ENCODE results near the gene AHCYL2. TPM values are rescaled to one million over a fixed set of nuclear protein-coding genes. Genes with fewer than 3 reads are reported as not detected.
A peak's percentile ranks its signal among the peaks of the same experiment; 100 is the strongest.

The AHCYL2 gene
- total and polyA plus RNA-seq, 8 donors: 5.1 to 16.8 (median 13.3) TPM

GRCh38 chr7:129187681-129188371 is 37.0 kb upstream of the AHCYL2 start:
- peaks cover 0 to 4% (median 0%) of the 10 kb centered on the region in 3 donors for H3K4me1 ChIP-seq
- peak overlapping the region; percentile 40 to 87 (median 81) for H3K4me3 ChIP-seq
- intact Hi-C loops (cut with DNase I): no loop called here
- H3K27me3 ChIP-seq: no peaks in the 10 kb centered on the region
- no peak for FAIRE-seq
- DNase-seq: no peak
- TF ChIP-seq, protein P1, sequence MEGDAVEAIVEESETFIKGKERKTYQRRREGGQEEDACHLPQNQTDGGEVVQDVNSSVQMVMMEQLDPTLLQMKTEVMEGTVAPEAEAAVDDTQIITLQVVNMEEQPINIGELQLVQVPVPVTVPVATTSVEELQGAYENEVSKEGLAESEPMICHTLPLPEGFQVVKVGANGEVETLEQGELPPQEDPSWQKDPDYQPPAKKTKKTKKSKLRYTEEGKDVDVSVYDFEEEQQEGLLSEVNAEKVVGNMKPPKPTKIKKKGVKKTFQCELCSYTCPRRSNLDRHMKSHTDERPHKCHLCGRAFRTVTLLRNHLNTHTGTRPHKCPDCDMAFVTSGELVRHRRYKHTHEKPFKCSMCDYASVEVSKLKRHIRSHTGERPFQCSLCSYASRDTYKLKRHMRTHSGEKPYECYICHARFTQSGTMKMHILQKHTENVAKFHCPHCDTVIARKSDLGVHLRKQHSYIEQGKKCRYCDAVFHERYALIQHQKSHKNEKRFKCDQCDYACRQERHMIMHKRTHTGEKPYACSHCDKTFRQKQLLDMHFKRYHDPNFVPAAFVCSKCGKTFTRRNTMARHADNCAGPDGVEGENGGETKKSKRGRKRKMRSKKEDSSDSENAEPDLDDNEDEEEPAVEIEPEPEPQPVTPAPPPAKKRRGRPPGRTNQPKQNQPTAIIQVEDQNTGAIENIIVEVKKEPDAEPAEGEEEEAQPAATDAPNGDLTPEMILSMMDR (IDR thresholded peaks at IDR 0.05): no peak
- no peaks in the 10 kb centered on the region for H3K36me3 ChIP-seq
- H3K9me3 ChIP-seq: no peaks in the 10 kb centered on the region
- H3K27ac ChIP-seq: no peak overlapping the region
- 21% methylated on average over 14 of the region's 14 CpGs for WGBS, 2 donors
- peak in 3 of 4 donors; percentile 4 to 12 (median 8) for ATAC-seq

DNA sequence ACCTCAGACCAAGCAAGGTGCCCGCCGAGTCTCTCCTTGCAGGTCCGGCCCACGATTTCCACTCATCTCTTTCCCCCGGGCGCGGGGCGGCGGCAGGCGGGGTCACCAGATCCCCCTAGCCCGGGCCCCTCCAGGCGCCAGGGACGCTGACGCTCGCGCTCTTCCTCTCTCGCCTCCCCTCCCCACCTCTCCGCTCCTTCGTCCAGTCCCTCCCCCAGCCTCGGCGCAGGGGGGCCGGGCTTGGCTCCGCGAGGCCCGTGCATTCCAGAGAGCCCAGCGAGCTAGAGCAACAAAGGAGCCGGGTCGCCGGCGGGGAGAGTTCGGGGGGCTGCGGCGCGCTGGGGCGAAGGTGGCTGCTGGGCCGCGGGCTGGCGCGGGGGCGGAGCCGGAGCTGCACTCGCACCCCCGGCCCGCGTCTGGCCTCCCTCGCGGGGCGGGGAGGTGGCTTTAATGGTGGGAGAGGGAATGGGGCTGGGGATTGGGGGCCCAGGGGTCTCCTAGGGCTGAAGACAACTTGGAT is 36.4 kb upstream of the AHCYL2 start, which contains the start of gene SMO:
TSS of gene SMO (plus strand) at position 262 of the 520 bp plus-strand sequence. CDS start 519 bp downstream, outside the sequence.
- H3K36me3 ChIP-seq: no peaks in the 10 kb centered on the region
- peak within 1 kb of the TSS; percentile 40 to 87 (median 81) for H3K4me3 ChIP-seq
- ATAC-seq (peak; percentile 85 to 93 (median 88)), DNase-seq (peak; percentile 46 to 82 (median 62)), FAIRE-seq (no peak)
- intact Hi-C loops (cut with DNase I): no loop called here
- WGBS, 2 donors: 1 to 2% methylated on average over 40 to 48 of the region's 48 CpGs
- H3K27ac ChIP-seq: peak within 1 kb of the TSS in 1 of 4 donors; percentile 10
- peaks cover 0 to 4% (median 0%) of the 10 kb centered on the region in 3 donors for H3K4me1 ChIP-seq
- TF ChIP-seq, protein P1 (IDR thresholded peaks at IDR 0.05): no peak
- no peaks in the 10 kb centered on the region for H3K27me3 ChIP-seq
- H3K9me3 ChIP-seq: no peaks in the 10 kb centered on the region

GRCh38 chr7:129188892-129189660 is 35.8 kb upstream of the AHCYL2 start:
- intact Hi-C loops (cut with DNase I): no loop called here
- Histone ChIP-seq H3K27me3 (no peaks in the 10 kb centered on the region), H3K36me3 (no peaks in the 10 kb centered on the region), H3K4me1 (peaks cover 0 to 4% (median 0%) of the 10 kb centered on the region in 3 donors), H3K4me3 (peak overlapping the region; percentile 40 to 87 (median 81)), H3K9me3 (no peaks in the 10 kb centered on the region), H3K27ac (peak overlapping the region in 1 of 4 donors; percentile 10)
- ATAC-seq: peak; percentile 58 to 75 (median 73)
- WGBS, 2 donors: 1 to 2% methylated on average over 59 to 83 of the region's 83 CpGs
- DNase-seq: peak in 3 of 6 donors; percentile 25 to 80 (median 69)
- TF ChIP-seq, protein P1 (IDR thresholded peaks at IDR 0.05): no peak
- no peak for FAIRE-seq

- Histone ChIP-seq H3K27ac (no peak overlapping the region), H3K27me3 (no peaks in the 10 kb centered on the region), H3K4me1 (peaks cover 0 to 4% (median 0%) of the 10 kb centered on the region in 3 donors), H3K36me3 (no peaks in the 10 kb centered on the region), H3K9me3 (no peaks in the 10 kb centered on the region), H3K4me3 (peak overlapping the region; percentile 40 to 87 (median 81))
- TF ChIP-seq, protein P1 (IDR thresholded peaks at IDR 0.05): no peak
- 65 to 66% methylated on average over 13 of the region's 13 CpGs for WGBS, 2 donors
- DNase-seq (no peak), ATAC-seq (no peak), FAIRE-seq (no peak)
- intact Hi-C loops (cut with DNase I): no loop called here
These were observed 35.0 kb upstream of the AHCYL2 start for GRCh38 chr7:129189661-129190310.
